Hepatocyte (in vitro differentiated cells): ENCODE measurements around the gene ITPR2. TPM values are rescaled to one million over a fixed set of nuclear protein-coding genes. Genes with fewer than 3 reads are reported as not detected.

Experiments used
- DNase-seq: peaks from one replicate; pipeline ENCODE4 v3.0.0-alpha.2; 2016; ENCODE audit warnings: low spot score
- H2AFZ ChIP-seq: fragments of 200-600 bp; sonication (generic); 2 replicates; pipeline ENCODE4 v1.6.0; 2016; ENCODE audit warnings: antibody characterized with exemption, mild to moderate bottlenecking
- H3K27ac ChIP-seq: fragments of 200-600 bp; sonication (generic); 2 replicates; pipeline ENCODE4 v1.5.1; 2016; ENCODE audit warnings: mild to moderate bottlenecking
- H3K27me3 ChIP-seq: fragments of 200-600 bp; sonication (generic); 2 replicates; pipeline ENCODE4 v1.6.1; 2016
- H3K36me3 ChIP-seq: fragments of 200-600 bp; sonication (generic); replicated peaks from 2 replicates; pipeline ENCODE4 v1.5.1; 2016; ENCODE audit warnings: low read depth; ENCODE audit not compliant: insufficient read depth
- H3K4me1 ChIP-seq: fragments of 200-600 bp; sonication (generic); 2 replicates; pipeline ENCODE4 v1.5.1; 2016; ENCODE audit warnings: mild to moderate bottlenecking, moderate library complexity; ENCODE audit not compliant: insufficient read depth
- H3K4me2 ChIP-seq: fragments of 200-600 bp; sonication (generic); 2 replicates; pipeline ENCODE4 v1.6.0; 2016
- H3K4me3 ChIP-seq: fragments of 200-600 bp; sonication (generic); 2 replicates; pipeline ENCODE4 v1.5.1; 2016; ENCODE audit warnings: mild to moderate bottlenecking
- H3K79me2 ChIP-seq: fragments of 200-600 bp; sonication (generic); 2 replicates; pipeline ENCODE4 v1.6.0; 2017; ENCODE audit warnings: mild to moderate bottlenecking
- H3K9me2 ChIP-seq: fragments of 200-600 bp; sonication (generic); replicated peaks from 2 replicates; pipeline ENCODE4 v1.6.0; 2017; ENCODE audit warnings: mild to moderate bottlenecking; ENCODE audit not compliant: insufficient read depth
- H3K9me3 ChIP-seq: fragments of 200-600 bp; sonication (generic); 2 replicates; pipeline ENCODE4 v1.5.1; 2016; ENCODE audit warnings: low read depth, mild to moderate bottlenecking
- H4K20me1 ChIP-seq: fragments of 200-600 bp; sonication (generic); 2 replicates; pipeline ENCODE4 v1.6.0; 2016; ENCODE audit warnings: mild to moderate bottlenecking; ENCODE audit not compliant: insufficient read depth, poor library complexity, severe bottlenecking
- CTCF ChIP-seq: fragments of 200-600 bp; sonication (generic); IDR thresholded peaks from 2 replicates; pipeline ENCODE4 v1.5.1; 2016; ENCODE audit warnings: antibody characterized with exemption, mild to moderate bottlenecking; ENCODE audit not compliant: poor library complexity
- EZH2 ChIP-seq: fragments of 200-600 bp; sonication (generic); IDR thresholded peaks from 2 replicates; pipeline ENCODE4 v1.6.1; 2016; ENCODE audit warnings: antibody characterized with exemption, mild to moderate bottlenecking, borderline replicate concordance
- EZH2phosphoT487 ChIP-seq: fragments of 200-600 bp; sonication (generic); IDR thresholded peaks from one replicate; pipeline ENCODE4 v1.6.1; 2018; ENCODE audit warnings: antibody characterized with exemption, mild to moderate bottlenecking, low read depth, moderate library complexity; ENCODE audit not compliant: unreplicated experiment, severe bottlenecking
- WGBS: methylation state at CpG from one replicate; pipeline ENCODE4 v1.1.6; 2016; ENCODE audit warnings: low lambda C conversion rate; ENCODE audit errors: missing lambda C conversion rate; 5-methylcytosine and 5-hydroxymethylcytosine counted together
- polyA plus RNA-seq: library from polyadenylated mRNA; unstranded; fragments of >200 nt; fragmentation: Nextera tagmentation; extraction: Ambion mirVana; gene quantifications from 2 replicates; pipeline ENCODE4 v1.2.1, GENCODE V29; 2016
- total RNA-seq: library from RNA; depleted of rRNA; stranded (reverse); fragments of >200 nt; gene quantifications from 2 replicates; pipeline ENCODE4 v1.2.3, GENCODE V29; 2014

ITPR2 gene
- total and polyA plus RNA-seq, 2 experiments from 2014 or later, result 22.0 to 51.4 TPM

GRCh38 chr12:26809611-26810285, 23.2 kb downstream of the ITPR2 start:
- Histone ChIP-seq H3K9me3 (no peaks in the 10 kb centered on the region), H4K20me1 (no peaks in the 10 kb centered on the region), H3K36me3 (no peaks in the 10 kb centered on the region), H3K27ac (peak overlapping the region; percentile 4), H3K4me3 (no peak overlapping the region), H3K9me2 (no peaks in the 10 kb centered on the region), H3K4me1 (no peaks in the 10 kb centered on the region), H3K4me2 (no peak overlapping the region), H2AFZ (no peak overlapping the region), H3K27me3 (no peaks in the 10 kb centered on the region), H3K79me2 (peaks cover 55% of the 10 kb centered on the region)
- WGBS, result 91% methylated on average over 6 of the region's 6 CpGs
- TF ChIP-seq EZH2phosphoT487 (no peak), EZH2 (no peak)
- DNase-seq, result no peak

- 90% methylated on average over 3 of the region's 3 CpGs for WGBS
- Histone ChIP-seq H3K9me2 (no peaks in the 10 kb centered on the region), H2AFZ (no peak overlapping the region), H3K27ac (no peak overlapping the region), H3K4me3 (no peak overlapping the region), H3K27me3 (no peaks in the 10 kb centered on the region), H4K20me1 (no peaks in the 10 kb centered on the region), H3K4me2 (no peak overlapping the region), H3K9me3 (no peaks in the 10 kb centered on the region), H3K79me2 (peaks cover 54% of the 10 kb centered on the region), H3K36me3 (no peaks in the 10 kb centered on the region), H3K4me1 (no peaks in the 10 kb centered on the region)
- no peak for DNase-seq
- TF ChIP-seq EZH2, result no peak
- TF ChIP-seq EZH2phosphoT487, result no peak
- TF ChIP-seq CTCF, result no peak
These were observed 24.1 kb downstream of the ITPR2 start for GRCh38 chr12:26808766-26809476.

GRCh38 chr12:26807292-26807691, 25.7 kb downstream of the ITPR2 start:
- Histone ChIP-seq H3K9me2 (no peaks in the 10 kb centered on the region), H3K27me3 (no peaks in the 10 kb centered on the region), H3K79me2 (peaks cover 60% of the 10 kb centered on the region), H3K4me2 (no peak overlapping the region), H3K4me1 (no peaks in the 10 kb centered on the region), H3K27ac (no peak overlapping the region), H3K36me3 (no peaks in the 10 kb centered on the region), H3K9me3 (no peaks in the 10 kb centered on the region), H3K4me3 (no peak overlapping the region), H2AFZ (no peak overlapping the region), H4K20me1 (peaks cover 4% of the 10 kb centered on the region)
- 96% methylated on average over 1 of the region's 1 CpG for WGBS
- no peak for DNase-seq
- TF ChIP-seq EZH2phosphoT487 (no peak), EZH2 (no peak), CTCF (no peak)

GRCh38 chr12:26806556-26806955, 26.4 kb downstream of the ITPR2 start:
- peaks cover 5% of the 10 kb centered on the region for H4K20me1 ChIP-seq
- H3K4me1 ChIP-seq, result no peaks in the 10 kb centered on the region
- H3K79me2 ChIP-seq, result peaks cover 61% of the 10 kb centered on the region
- no peak for DNase-seq
- no peaks in the 10 kb centered on the region for H3K9me3 ChIP-seq
- 93% methylated on average over 5 of the region's 5 CpGs for WGBS
- H3K36me3 ChIP-seq, result no peaks in the 10 kb centered on the region
- H3K9me2 ChIP-seq, result no peaks in the 10 kb centered on the region
- H3K4me2 ChIP-seq, result no peak overlapping the region
- no peaks in the 10 kb centered on the region for H3K27me3 ChIP-seq
- H2AFZ ChIP-seq, result no peak overlapping the region
- no peak overlapping the region for H3K4me3 ChIP-seq
- no peak overlapping the region for H3K27ac ChIP-seq
- no peak for TF ChIP-seq CTCF
- TF ChIP-seq EZH2phosphoT487, result no peak
- no peak for TF ChIP-seq EZH2
